ENCODE results near the gene TMX4. TPM values are rescaled to one million over a fixed set of nuclear protein-coding genes. Genes with fewer than 3 reads are reported as not detected.

Gene TMX4
- total and polyA plus RNA-seq, 2 donors (not counting 3 experiments of a cell fraction or from before 2014, with no cell fraction given): 6.5 to 30.3 TPM

- FAIRE-seq (peak; percentile 70), DNase-seq (ENCODE audit: low read depth, low spot score) (peak; percentile 56)
- Histone ChIP-seq H4K20me1 (replicated peaks; ENCODE audit: control insufficient read depth, extremely low read depth, insufficient read depth, low read length) (no peaks in the 10 kb centered on the region), H3K27me3 (ENCODE audit: control insufficient read depth in 2 of 2, insufficient read depth in 2 of 2, low read length in 2 of 2) (no peaks in the 10 kb centered on the region), H3K9me3 (replicated peaks; ENCODE audit: control insufficient read depth, insufficient read depth, low read length) (no peaks in the 10 kb centered on the region), H3K4me1 (ENCODE audit: control insufficient read depth, extremely low read depth, insufficient read depth, low read length) (peaks cover 24% of the 10 kb centered on the region), H3K9ac (replicated peaks; ENCODE audit: extremely low read depth, insufficient read depth, low read length) (no peak overlapping the region), H3K79me2 (ENCODE audit: control insufficient read depth, insufficient read depth, low read length) (no peaks in the 10 kb centered on the region), H3K36me3 (ENCODE audit: control insufficient read depth in 2 of 2, extremely low read depth in 1 of 2, insufficient read depth in 2 of 2, low read length in 2 of 2) (no peaks in the 10 kb centered on the region), H3K27ac (ENCODE audit: insufficient read depth, low read depth, low read length) (no peak overlapping the region), H3K4me2 (ENCODE audit: insufficient read depth, low read length) (peak overlapping the region; percentile 8), H2AFZ (ENCODE audit: low read depth, low read length) (no peak overlapping the region), H3K4me3 (replicated peaks in 1 of 3; ENCODE audit: insufficient read depth in 1 of 3, low read depth in 1 of 3, low read length in 3 of 3) (no peak overlapping the region), H3K9me1 (replicated peaks; ENCODE audit: control insufficient read depth, extremely low read depth, insufficient read depth, low read length) (no peaks in the 10 kb centered on the region)
- POLR2A ChIA-PET: interaction anchor here (0.7 kb wide), 1 partner anchor 347 kb away, joined by 4 read pairs; no protein-coding TSS in a partner anchor
- dilution Hi-C loops (cut with MboI; ENCODE audit: extremely low pct_ligation_motif_present, low sequenced_read_pairs) (no loop called here), intact Hi-C loops (cut with micrococcal nuclease) (loop anchor here (1.0 to 5.0 kb wide), 5 partner anchors 89 to 679 kb away; partner anchors contain the start of gene PLCB1)
- CTCF ChIA-PET: interaction anchor here (0.6 to 9.6 kb wide), 69 partner anchors 9 to 685 kb away, joined by 3 to 288 read pairs (median 4); partner anchors contain the start of gene PLCB1
- no peak for TF ChIP-seq GATA2 (IDR thresholded peaks at IDR 0.05; ENCODE audit: insufficient read depth, insufficient read length, low read depth, low read length)
- TF ChIP-seq EZH2 (IDR thresholded peaks at IDR 0.05; ENCODE audit: borderline replicate concordance, low read depth, low read length, severe bottlenecking): no peak
- no peak for TF ChIP-seq POLR2AphosphoS5 (IDR thresholded peaks at IDR 0.05; ENCODE audit: insufficient read depth, low read depth, low read length)
- TF ChIP-seq CTCF (IDR thresholded peaks at IDR 0.05; ENCODE audit: extremely low read depth in 1 of 2, insufficient read depth in 1 of 2, low read depth in 1 of 2, low read length in 2 of 2): peak; percentile 38 to 50
- BruUV-seq (replicated peaks): no TSS peak
These were observed 24.2 kb upstream of the TMX4 start for GRCh38 chr20:8043687-8044282.

DNA sequence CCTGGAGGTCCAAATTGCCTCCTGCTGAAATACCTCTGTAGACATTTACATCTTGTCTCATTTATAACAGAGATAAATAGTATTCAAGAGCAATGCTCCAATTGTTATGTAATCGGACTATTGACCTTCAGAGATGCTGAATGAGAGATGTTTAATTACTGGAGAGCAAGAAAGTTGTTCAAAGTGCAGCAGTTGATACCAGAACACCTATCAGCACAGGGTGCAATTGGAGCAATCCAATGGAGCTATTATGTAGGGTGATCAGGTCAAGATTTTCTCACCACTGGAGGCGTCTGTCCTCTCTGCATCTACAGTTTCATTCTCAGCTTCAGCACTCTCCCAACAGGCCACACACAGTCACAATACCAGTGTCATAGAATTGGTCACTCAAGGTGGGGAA is 19.5 kb upstream of the TMX4 start:
- H3K79me2 ChIP-seq (ENCODE audit: control insufficient read depth, insufficient read depth, low read length): no peaks in the 10 kb centered on the region
- no peaks in the 10 kb centered on the region for H3K36me3 ChIP-seq (ENCODE audit: control insufficient read depth in 2 of 2, extremely low read depth in 1 of 2, insufficient read depth in 2 of 2, low read length in 2 of 2)
- no peak overlapping the region for H2AFZ ChIP-seq (ENCODE audit: low read depth, low read length)
- H3K27ac ChIP-seq (ENCODE audit: insufficient read depth, low read depth, low read length): no peak overlapping the region
- intact Hi-C loops (cut with micrococcal nuclease): no loop called here
- dilution Hi-C loops (cut with MboI; ENCODE audit: extremely low pct_ligation_motif_present, low sequenced_read_pairs): no loop called here
- H3K9me3 ChIP-seq (replicated peaks; ENCODE audit: control insufficient read depth, insufficient read depth, low read length): no peaks in the 10 kb centered on the region
- POLR2A ChIA-PET: no interaction called here
- TF ChIP-seq GATA2 (IDR thresholded peaks at IDR 0.05; ENCODE audit: insufficient read depth, insufficient read length, low read depth, low read length) (no peak), JUN (IDR thresholded peaks at IDR 0.05; ENCODE audit: borderline replicate concordance, insufficient read depth, insufficient read length, low read depth) (no peak), FOS (IDR thresholded peaks at IDR 0.05; ENCODE audit: borderline replicate concordance, insufficient read depth, low read length) (no peak), POLR2A (IDR thresholded peaks at IDR 0.05; ENCODE audit: low read depth, low read length) (no peak), CTCF (IDR thresholded peaks at IDR 0.05; ENCODE audit: extremely low read depth in 1 of 2, insufficient read depth in 1 of 2, low read depth in 1 of 2, low read length in 2 of 2) (no peak), MYC (IDR thresholded peaks at IDR 0.05; ENCODE audit: low read depth, low read length) (no peak), EZH2 (IDR thresholded peaks at IDR 0.05; ENCODE audit: borderline replicate concordance, low read depth, low read length, severe bottlenecking) (no peak), POLR2AphosphoS5 (IDR thresholded peaks at IDR 0.05; ENCODE audit: insufficient read depth, low read depth, low read length) (no peak)
- TF ChIP-seq, protein P1, sequence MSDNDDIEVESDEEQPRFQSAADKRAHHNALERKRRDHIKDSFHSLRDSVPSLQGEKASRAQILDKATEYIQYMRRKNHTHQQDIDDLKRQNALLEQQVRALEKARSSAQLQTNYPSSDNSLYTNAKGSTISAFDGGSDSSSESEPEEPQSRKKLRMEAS (IDR thresholded peaks at IDR 0.05; ENCODE audit: insufficient read depth, insufficient read length): no peak
- H3K4me2 ChIP-seq (ENCODE audit: insufficient read depth, low read length): no peak overlapping the region
- BruUV-seq (replicated peaks): no TSS peak
- DNase-seq (ENCODE audit: low read depth, low spot score): no peak
- H3K27me3 ChIP-seq (ENCODE audit: control insufficient read depth in 2 of 2, insufficient read depth in 2 of 2, low read length in 2 of 2): no peaks in the 10 kb centered on the region
- peaks cover 2% of the 10 kb centered on the region for H3K4me1 ChIP-seq (ENCODE audit: control insufficient read depth, extremely low read depth, insufficient read depth, low read length)
- no peak overlapping the region for H3K4me3 ChIP-seq (replicated peaks in 1 of 3; ENCODE audit: insufficient read depth in 1 of 3, low read depth in 1 of 3, low read length in 3 of 3)
- CTCF ChIA-PET: no interaction called here
- H3K9ac ChIP-seq (replicated peaks; ENCODE audit: extremely low read depth, insufficient read depth, low read length): no peak overlapping the region
- H4K20me1 ChIP-seq (replicated peaks; ENCODE audit: control insufficient read depth, extremely low read depth, insufficient read depth, low read length): no peaks in the 10 kb centered on the region
- no peaks in the 10 kb centered on the region for H3K9me1 ChIP-seq (replicated peaks; ENCODE audit: control insufficient read depth, extremely low read depth, insufficient read depth, low read length)
- no peak for FAIRE-seq

Measured in endothelial cell of umbilical vein (primary cell).